GM10847 (cell line): Measurements from ENCODE around the gene FBXO5.

Experiments
- POLR2A ChIP-seq: IDR thresholded peaks from 2 replicates; pipeline ENCODE4 v1.6.1; 2011; ENCODE audit not compliant: insufficient read length; ENCODE audit errors: extremely low read depth

FBXO5 gene

DNA sequence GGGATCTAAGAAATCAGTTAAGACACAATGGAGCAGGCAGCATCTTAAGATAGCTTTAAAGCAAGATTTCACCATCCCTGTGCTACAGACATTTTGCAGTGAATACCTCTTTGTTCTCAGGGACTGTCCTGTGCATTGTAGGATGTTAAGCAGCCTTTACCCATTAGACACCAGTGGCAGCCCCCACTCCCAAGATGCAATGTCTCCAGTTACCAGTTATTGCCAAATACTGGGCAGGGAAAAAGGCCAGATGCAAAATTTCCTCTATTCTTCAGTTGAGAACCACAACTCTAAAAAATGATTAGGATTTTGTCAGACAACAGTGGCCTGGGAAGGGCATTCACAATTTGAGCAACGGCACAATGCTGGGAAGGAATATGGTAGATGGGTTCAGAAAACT, 6.1 kb downstream of the FBXO5 start:
- TF ChIP-seq POLR2A: no peak

DNA sequence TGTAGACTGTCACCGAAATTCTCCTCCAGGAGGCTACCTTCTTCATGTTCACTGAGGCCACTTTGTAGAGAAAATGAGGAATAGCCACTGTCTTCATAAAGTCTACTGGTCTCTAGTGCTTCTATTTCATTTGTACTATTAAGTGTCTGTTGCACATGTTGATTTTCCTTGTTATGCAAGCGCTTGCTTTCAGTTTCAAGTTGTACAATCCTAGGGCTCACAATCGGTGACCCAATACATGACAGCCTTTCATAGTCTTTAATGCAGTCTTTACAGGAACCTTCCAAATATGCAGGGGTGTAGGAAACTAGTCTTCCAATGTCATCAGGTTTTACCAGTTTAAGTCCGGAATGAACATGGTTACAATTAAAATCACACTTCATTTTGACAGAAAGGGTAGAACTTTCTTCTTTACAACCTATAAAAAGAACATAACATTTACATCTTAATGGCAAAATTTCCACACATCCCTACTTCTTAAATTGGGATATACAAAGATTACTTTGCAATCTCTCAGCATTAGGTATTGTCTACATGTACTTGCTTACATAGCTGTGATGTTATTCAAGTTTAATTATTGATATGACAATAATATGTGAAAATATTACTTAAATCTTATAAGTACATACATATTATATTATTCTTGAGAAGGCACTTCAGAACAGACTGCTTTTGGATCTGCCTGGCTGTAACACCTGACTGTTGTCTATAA, 7.5 kb downstream of the FBXO5 start:
- TF ChIP-seq POLR2A: no peak

DNA sequence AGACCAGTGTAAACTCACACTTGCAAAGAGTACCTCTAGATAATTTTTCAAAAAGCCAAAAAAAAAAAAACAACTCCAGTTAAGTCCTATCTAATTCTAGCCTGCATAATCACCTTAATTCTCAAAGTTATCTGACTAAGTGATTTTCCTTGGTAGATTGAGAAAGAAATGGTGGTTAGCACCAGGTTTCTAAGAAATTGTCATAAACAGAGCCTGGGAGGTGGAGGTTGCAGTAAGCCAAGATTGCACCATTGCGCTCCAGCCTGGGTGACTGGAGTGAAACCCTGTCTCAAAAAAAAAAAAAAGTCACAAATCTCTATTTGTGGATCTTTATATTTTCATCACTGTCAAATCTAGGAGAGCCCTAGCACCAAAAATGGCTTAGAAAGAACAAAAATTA, 8.9 kb downstream of the FBXO5 start:
- TF ChIP-seq POLR2A: no peak

DNA sequence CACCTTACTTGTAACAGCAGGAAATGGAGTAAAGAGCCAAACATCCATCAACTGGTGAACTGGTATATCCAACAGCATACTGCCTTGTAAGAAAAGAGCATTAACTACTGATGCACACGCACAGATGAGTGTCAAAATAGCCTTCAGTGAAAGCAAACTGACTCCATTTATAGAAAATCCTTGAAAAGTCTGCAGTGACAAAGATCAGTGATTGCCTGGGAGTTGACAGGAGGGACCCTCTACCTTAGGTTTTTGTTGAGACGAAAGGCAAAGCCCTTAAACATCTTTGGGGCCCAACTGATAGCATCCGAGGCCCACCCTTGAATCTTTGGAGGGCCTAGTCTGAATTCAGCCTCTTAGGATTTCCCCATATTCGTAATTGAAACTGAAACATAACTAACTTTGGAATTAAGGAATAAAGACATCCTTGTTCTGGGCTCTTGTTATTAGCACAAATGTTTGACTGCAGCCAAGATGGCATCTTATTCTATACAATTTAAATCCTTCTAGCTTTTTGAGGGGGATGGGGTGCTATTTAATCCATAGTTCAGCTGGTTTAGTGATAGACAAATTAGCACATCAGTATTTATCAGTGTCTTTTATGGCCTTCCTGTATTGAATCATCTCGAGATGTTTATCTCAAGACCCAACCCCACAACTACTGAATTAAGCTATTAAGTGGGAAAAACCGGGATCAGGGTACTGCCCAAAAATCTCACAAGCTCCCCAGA, 13.0 kb downstream of the FBXO5 start:
- no peak for TF ChIP-seq POLR2A

DNA sequence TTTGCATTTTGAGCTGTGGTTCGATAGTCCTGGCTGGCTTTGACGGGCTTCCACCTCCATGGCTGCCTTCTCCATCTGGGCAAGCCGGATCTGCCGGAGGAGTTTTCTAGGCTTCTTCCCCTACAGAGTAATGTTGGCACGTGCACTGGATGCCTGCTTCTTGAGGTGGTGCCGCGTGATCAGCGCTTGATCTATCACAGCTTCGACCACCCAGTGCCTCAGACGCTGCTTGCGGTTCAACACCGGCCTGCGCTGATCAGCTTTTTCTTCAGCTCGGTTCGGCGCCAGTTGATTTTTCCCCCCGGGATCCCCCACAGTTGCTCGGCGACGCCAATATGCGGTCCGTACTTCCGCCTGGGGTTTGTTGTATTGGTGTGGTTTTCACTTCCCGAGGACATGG, 23.5 kb downstream of the FBXO5 start:
- no peak for TF ChIP-seq POLR2A

DNA sequence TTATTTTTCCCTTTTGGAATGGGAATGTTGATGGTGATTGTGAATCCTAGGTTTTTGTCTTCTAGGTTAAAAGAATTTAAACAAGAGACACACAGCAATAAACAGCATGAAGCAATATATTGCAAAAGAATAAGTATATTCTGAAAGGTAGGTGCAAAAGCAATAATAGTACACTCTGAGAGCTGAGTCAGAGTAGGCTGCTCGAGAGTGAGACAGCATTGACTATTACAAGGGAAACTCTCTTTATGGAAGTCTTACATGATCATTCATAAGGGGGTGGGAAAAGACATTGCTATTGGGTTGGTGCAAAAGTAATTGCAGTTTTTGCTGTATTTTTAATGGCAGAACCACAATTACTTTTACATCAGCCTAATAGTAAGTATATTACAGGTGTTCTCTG, 25.0 kb downstream of the FBXO5 start:
- no peak for TF ChIP-seq POLR2A

DNA sequence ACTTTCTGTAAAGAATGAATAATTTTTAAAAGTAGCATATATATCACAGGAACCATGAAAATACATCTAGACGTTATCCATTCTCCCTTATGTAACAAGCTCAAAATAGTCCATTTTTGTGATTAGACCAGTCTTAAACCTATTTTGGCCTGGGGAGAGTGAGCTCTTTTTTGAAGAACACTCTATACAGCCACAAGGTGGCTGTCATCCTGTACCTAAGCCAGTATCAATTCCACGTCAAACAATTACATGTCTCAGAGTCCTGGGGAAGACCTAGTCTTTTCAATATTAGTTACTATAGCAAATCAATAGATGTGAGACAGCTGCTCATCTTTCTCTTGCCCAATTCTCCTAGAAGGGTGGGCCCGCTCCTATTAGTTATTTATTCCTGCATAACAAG, 28.4 kb downstream of the FBXO5 start:
- no peak for TF ChIP-seq POLR2A

DNA sequence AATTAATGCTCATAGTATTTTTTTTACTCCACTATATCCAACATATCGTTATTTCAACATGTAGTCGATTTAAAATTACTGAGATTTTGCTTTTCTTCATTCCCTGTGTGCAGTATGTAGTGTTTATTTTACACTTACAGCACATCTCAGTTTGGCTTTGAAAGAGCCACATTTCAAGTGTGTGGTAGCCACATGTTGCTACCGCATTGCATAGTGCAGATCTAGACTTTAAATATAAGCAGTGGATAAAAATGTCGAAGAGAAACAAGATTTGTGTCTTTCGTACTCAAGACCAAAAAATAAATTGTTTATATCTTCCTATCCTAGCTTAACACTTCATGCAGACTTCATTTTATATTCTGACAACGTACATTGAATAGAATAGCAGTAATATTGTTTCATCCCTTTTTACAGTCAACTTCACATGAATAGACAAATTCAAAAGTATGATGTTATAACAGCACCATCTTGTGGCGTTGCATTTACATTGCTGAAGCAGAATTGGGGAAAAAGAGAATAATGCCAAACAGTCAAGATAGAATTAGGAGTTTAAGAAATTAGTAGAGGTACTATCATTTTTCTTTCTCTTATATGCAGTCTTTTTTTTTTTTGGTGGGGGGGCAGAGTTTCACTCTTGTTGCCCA, 29.9 kb downstream of the FBXO5 start:
- TF ChIP-seq POLR2A: no peak

DNA sequence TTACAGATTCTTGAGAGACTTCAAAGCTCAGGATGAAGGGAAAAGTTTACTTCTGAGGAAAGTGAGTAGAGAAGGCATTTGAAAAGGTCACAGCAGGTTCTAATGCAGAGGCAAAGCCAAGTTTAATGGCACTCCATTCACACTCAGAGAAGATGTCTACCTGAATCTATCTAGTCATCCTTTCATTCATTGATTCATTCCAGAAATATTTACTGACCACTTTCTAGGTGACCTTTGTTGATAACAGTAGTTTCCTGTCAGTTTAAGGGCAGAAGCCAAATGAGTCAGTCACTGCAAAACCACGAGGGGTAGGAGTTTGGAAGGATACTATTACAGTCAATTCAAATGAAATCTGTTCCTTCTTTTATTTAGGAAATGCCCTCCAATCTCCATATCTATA, 30.8 kb downstream of the FBXO5 start:
- no peak for TF ChIP-seq POLR2A

DNA sequence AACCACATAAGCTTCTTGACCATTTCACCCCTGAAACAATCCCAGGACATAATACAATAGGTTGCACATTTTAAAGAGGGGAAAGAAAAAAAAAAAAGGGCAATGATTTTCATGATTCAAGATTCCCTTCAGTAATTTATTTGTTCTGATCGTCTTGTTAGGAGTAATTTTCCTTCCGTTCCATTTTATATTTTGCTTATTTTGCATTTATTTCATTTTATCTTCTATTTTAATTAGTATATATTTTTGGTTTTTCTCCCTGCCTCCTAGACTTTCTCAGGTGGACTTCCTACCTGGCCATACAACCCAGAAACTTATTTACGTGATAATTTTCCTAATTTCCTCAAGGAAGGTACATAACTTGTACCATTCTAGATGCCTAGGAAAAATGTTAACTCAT, 32.6 kb downstream of the FBXO5 start:
- no peak for TF ChIP-seq POLR2A

DNA sequence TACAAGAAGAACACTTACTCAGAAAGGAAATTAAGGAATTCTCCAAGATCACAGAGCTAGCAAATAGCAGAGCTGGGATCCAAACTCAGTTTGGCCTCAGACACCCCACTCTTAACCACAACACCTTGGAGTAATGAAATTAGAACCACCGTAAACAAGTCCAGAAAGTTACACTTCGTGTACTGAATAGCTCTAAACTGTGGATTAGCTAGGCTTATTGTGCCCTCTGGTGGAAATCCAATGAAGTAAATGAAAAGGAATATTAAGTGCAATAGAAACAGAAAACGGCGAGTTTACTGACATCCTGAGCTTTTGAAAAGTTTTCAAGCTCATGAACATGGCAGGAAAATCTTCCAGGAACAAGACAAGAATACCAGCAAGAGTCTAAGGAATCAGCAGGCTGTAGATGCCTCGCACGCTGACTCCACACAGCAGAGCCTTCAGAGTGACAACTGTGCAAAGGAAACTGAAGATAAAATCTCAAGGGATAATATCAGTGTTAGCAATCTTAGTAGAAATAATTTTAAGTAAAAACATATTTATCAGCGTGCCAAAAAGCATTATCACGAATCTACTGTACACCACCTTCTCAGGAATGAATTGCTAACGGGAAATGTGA, 34.6 kb downstream of the FBXO5 start:
- TF ChIP-seq POLR2A: no peak

DNA sequence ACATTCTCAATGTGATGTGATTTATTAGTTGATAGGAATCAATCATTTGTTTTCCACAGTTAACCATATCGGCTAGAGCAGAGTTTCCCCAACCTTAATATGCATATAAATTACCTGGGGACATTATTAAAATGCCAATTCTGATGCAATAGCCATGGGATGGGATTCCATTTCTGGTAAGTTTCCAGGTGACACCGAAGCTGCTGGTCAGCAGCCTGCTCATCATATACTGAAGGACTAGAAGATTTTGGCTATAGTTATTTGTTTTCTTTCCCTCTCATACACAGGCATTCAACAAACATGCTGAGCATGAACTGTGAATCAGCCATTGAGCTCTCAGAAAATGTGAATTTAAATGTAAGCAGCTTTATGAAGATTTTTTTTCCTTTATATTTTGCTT, 35.8 kb downstream of the FBXO5 start:
- TF ChIP-seq POLR2A: no peak

DNA sequence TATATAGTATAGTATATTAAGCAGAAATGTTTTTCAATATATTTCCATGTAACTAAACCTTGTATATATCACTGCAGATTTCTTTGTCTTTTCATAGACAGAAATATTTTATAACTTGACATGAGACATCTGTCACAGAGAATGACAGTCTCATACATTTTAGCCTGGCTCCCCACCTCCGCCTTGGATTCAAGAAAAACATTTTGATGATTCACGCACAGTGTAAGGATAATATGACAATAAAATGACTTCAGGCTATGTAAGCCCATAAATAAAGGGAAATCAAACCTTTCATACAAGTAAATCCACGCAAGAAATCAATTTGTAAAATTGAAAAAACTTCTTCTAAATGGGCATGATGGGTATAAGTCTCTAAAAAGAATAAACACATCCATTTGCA, 36.4 kb downstream of the FBXO5 start:
- TF ChIP-seq POLR2A: no peak

DNA sequence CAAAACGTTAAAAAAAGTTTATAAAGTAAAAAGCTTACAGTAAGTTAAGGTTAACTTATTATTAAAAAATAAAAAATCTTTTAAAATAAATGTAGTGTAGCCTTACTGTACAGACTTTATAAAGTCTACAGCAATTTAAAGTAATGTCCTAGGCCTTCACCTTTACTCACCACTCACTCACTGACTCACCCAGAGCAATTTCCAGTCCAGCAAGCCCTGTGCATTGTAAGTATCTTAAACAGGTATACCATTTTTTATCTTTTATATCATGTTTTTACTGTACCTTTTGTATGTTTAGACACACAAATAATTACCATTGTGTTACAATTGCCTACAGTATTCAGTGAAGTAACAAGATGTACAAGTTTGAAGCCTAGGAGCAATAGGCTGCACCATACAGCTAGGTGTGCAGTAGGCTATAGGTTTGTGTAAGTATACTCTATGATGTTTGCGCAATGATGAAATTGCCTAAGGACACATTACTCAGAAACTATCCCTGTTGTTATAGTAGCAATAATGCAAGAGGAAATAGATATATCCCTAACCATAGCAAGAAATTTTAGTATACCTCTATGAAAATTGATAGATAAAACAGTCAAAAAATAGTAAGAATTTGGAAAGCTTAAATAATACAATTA, 39.5 kb downstream of the FBXO5 start:
- no peak for TF ChIP-seq POLR2A

DNA sequence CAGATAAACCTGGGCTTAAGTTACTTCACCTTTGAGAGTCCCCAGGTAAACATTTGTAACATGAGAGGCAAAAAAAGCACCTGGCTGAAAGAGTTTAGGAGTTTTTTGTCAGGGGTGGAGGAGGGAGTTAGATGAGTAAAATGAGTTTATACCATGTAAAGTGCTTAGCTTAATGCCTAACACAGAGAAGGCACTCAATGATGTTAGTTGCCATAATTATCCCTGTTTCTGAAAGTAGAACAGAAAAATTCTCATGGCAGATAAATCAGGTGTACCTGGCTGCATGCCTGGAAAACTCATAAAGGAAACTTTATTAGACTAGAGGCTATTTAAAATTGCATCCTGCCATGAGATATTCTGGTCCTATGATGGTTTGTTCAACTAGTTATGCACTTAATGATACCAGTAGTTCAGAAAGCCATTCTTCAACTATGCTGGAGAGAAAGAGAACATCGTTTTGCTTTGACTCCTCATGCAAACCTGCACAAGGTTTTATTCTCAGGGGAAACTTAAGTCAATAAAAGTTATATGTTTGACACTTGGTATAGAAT, 40.4 kb downstream of the FBXO5 start:
- TF ChIP-seq POLR2A: no peak
